ENCODE results near the gene GRK3.
"Not testable (repeated sequence)": the region's sequence is repeated elsewhere in the genome, so short reads cannot be mapped to it uniquely, and the experiment has no call there.

Gene GRK3

DNA sequence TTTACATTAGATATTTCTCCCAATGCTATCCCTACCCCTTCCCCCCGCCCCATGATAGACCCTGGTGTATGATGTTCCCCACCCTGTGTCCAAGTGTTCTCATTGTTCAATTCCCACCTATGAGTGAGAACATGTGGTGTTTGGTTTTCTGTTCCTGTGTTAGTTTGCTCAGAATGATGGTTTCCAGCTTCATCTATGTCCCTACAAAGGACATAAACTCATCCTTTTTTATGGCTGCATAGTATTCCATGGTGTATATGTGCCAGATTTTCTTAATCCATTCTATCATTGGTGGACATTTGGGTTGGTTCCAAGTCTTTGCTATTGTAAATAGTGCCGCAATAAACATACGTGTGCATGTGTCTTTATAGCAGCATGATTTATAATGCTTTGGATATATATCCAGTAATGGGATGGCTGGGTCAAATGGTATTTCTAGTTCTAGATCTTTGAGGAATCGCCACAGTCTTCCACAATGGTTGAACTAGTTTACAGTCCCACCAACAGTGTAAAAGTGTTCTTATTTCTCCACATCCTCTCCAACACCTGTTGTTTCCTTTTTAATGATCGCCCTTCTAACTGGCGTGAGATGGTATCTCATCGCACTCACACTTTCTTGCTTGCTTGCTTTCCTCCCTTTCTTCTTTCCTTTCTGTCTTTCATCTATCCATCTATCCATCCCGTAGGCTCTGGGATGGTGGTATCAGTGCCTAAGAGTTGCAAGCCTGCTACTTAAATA is 7.7 kb downstream of the GRK3 start:
- not testable (repeated sequence) for H3K27me3 ChIP-seq (ENCODE audit: control insufficient read depth, insufficient read depth, low read length); H3K36me3 ChIP-seq (ENCODE audit: control insufficient read depth, insufficient read depth, low read length); H3K27ac ChIP-seq (ENCODE audit: low read length); H3K9me3 ChIP-seq (ENCODE audit: control insufficient read depth, insufficient read depth, low read length); DNase-seq (ENCODE audit: low read depth, low spot score); H3K4me3 ChIP-seq (ENCODE audit: low read length); H3K4me1 ChIP-seq (ENCODE audit: control insufficient read depth, insufficient read depth, low read length)
- WGBS (ENCODE audit: insufficient coverage, insufficient read length) = no CpG with 5 or more reads among the region's 8 CpGs

DNA sequence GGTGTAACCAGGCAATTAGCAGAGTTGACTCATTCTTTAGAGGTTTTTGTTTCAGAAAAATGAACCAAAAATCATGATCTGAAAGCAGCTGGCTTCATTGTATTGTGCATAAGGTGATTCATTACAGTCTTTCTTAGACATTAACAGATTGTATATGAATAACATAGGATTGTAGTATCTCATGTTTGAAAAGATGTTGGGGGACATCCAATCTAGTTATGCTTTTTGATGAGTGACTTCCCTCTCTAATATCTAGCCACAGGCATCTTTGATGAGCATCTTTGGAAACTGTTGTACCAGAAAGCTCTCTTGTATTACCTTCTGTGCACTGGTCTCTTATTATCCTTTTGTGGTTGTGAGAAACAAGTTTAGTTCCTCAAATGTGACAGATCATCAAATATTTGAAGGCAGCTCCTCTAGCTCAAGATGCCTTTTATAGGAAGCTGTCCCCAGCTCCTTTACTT is 8.3 kb downstream of the GRK3 start:
- H3K9me3 ChIP-seq (ENCODE audit: control insufficient read depth, insufficient read depth, low read length) = no peaks in the 10 kb centered on the region
- DNase-seq (ENCODE audit: low read depth, low spot score) = no peak
- H3K4me3 ChIP-seq (ENCODE audit: low read length) = no peak overlapping the region
- H3K4me1 ChIP-seq (ENCODE audit: control insufficient read depth, insufficient read depth, low read length) = 0 out of 2 replicates have a peak, but pooled peaks cover 2% of the 10 kb centered on the region
- no peak overlapping the region for H3K27ac ChIP-seq (ENCODE audit: low read length)
- H3K36me3 ChIP-seq (ENCODE audit: control insufficient read depth, insufficient read depth, low read length) = no peaks in the 10 kb centered on the region
- no peaks in the 10 kb centered on the region for H3K27me3 ChIP-seq (ENCODE audit: control insufficient read depth, insufficient read depth, low read length)

DNA sequence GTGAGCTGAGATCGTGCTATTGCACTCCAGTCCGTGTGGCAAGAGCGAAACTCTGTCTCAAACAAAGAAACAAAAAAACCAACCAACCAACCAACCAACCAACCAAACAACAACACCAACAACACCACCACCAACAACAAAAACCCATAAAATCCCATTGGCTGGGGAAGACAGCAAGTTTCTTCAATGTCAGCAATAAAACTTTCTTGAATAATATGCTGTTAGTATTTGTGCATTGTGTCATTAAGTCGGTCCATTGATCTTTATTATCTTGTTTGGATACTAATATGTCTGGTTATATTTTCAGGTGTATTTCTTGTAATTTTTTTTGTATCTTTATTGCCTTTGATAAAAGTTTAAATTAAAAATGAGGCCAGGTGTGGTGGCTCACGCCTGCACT is 9.4 kb downstream of the GRK3 start:
- H3K9me3 ChIP-seq (ENCODE audit: control insufficient read depth, insufficient read depth, low read length) = no peaks in the 10 kb centered on the region
- no peak for DNase-seq (ENCODE audit: low read depth, low spot score)
- no CpG with 5 or more reads among the region's 5 CpGs for WGBS (ENCODE audit: insufficient coverage, insufficient read length)
- no peaks in the 10 kb centered on the region for H3K27me3 ChIP-seq (ENCODE audit: control insufficient read depth, insufficient read depth, low read length)
- no peaks in the 10 kb centered on the region for H3K36me3 ChIP-seq (ENCODE audit: control insufficient read depth, insufficient read depth, low read length)
- no peak overlapping the region for H3K4me3 ChIP-seq (ENCODE audit: low read length)
- 0 out of 2 replicates have a peak, but pooled peaks cover 2% of the 10 kb centered on the region for H3K4me1 ChIP-seq (ENCODE audit: control insufficient read depth, insufficient read depth, low read length)
- H3K27ac ChIP-seq (ENCODE audit: low read length) = no peak overlapping the region

DNA sequence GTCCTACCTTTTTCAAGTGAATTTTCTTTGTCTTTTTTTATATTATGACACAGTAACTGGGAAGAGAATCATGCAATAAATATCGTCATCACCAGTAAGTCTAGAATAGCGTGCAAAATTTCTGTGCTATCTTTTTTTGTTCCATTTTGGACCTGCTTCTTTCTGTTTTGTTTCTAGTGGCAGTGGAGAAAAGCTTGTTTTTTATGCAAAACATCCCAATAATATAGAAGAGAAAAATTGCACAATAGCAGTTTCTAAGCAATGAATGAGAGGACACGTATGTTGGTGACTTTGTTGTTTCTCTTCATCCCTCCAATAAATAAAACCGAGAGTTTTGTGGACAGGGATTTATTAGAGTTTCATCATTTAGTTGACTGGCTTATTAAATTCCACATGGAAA is 10.3 kb downstream of the GRK3 start:
- WGBS (ENCODE audit: insufficient coverage, insufficient read length) = no CpG with 5 or more reads among the region's 4 CpGs
- no peak for DNase-seq (ENCODE audit: low read depth, low spot score)
- Histone ChIP-seq H3K27ac (ENCODE audit: low read length) (no peak overlapping the region), H3K36me3 (ENCODE audit: control insufficient read depth, insufficient read depth, low read length) (no peaks in the 10 kb centered on the region), H3K4me3 (ENCODE audit: low read length) (no peak overlapping the region), H3K4me1 (ENCODE audit: control insufficient read depth, insufficient read depth, low read length) (no peaks in the 10 kb centered on the region), H3K27me3 (ENCODE audit: control insufficient read depth, insufficient read depth, low read length) (no peaks in the 10 kb centered on the region), H3K9me3 (ENCODE audit: control insufficient read depth, insufficient read depth, low read length) (no peaks in the 10 kb centered on the region)

DNA sequence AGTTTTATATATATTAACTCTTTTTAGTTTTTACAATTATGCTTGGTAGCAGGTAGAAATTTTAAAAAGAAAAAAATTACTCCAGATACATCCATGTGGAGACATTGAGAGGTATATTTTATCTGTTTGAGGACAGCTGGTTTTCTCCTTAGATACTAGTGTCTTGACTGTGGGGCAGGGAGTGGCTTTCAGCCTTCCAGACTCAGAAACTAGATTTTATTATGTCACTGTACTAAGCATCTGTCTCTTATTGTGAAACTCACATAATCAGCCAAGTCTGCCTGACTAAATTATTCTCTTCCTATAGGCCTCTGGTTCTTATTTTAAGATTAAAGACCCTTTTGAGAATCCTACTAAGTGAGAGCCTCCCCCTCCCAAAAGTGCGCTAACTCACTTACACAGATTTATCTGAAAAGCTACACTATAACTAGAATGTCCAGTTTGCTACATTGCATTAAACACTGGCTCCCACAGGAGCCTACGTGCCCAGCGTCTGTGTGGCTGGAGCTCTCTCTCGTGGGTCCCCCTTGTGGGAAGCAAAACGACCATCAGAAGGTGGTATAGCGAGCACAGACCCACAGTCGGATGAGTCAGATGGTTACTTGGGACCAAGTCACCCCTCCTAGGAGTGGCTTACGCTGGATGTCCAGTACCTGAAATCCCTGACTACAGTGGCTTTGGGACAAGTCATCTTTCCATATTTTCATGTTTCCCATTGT is 11.4 kb downstream of the GRK3 start:
- H3K27ac ChIP-seq (ENCODE audit: low read length); H3K9me3 ChIP-seq (ENCODE audit: control insufficient read depth, insufficient read depth, low read length); H3K4me3 ChIP-seq (ENCODE audit: low read length); H3K36me3 ChIP-seq (ENCODE audit: control insufficient read depth, insufficient read depth, low read length); H3K4me1 ChIP-seq (ENCODE audit: control insufficient read depth, insufficient read depth, low read length); DNase-seq (ENCODE audit: low read depth, low spot score); H3K27me3 ChIP-seq (ENCODE audit: control insufficient read depth, insufficient read depth, low read length): not testable (repeated sequence)
- no CpG with 5 or more reads among the region's 8 CpGs for WGBS (ENCODE audit: insufficient coverage, insufficient read length)

DNA sequence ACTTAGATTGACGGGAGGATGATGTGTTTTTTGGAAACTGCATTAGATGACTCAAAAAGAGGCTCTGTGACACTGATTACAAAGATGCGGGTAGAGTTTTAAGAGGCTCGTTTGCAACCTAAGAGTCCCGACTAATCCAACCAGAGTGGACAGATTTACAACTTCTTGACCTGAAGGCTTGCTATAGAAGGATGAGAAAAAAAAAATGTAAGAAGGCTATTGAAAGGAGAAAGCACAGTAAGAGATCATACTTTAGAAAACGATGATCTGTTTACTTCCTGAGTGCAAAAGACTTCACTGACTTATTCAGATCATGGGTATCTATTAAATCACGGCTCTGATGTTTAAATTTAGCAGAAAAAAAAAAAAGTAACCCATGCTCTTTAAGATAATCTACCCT is 17.0 kb downstream of the GRK3 start:
- not testable (repeated sequence) for H3K4me3 ChIP-seq (ENCODE audit: low read length); H3K27ac ChIP-seq (ENCODE audit: low read length); H3K4me1 ChIP-seq (ENCODE audit: control insufficient read depth, insufficient read depth, low read length); H3K36me3 ChIP-seq (ENCODE audit: control insufficient read depth, insufficient read depth, low read length); H3K9me3 ChIP-seq (ENCODE audit: control insufficient read depth, insufficient read depth, low read length); H3K27me3 ChIP-seq (ENCODE audit: control insufficient read depth, insufficient read depth, low read length); DNase-seq (ENCODE audit: low read depth, low spot score)
- no CpG with 5 or more reads among the region's 6 CpGs for WGBS (ENCODE audit: insufficient coverage, insufficient read length)

DNA sequence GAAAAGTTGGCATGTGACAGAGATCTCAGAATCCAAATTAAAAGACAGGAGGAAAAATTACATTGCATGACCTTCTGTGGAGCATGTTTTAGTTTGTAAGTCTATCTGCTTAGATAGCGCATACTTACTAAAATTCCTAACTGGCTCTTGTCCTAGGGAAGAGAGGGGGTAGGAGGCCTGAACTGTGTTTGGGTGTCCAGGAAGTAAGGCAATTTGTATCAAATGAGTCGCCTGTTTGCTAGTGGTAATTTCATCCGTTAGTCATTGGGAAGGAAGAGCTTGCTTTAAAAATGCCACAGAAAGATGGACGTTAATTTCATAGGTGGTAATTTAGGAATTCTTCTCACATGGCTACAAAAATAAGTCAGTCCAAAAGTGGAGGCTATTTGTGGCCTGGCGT is 18.5 kb downstream of the GRK3 start:
- no peak for DNase-seq (ENCODE audit: low read depth, low spot score)

DNA sequence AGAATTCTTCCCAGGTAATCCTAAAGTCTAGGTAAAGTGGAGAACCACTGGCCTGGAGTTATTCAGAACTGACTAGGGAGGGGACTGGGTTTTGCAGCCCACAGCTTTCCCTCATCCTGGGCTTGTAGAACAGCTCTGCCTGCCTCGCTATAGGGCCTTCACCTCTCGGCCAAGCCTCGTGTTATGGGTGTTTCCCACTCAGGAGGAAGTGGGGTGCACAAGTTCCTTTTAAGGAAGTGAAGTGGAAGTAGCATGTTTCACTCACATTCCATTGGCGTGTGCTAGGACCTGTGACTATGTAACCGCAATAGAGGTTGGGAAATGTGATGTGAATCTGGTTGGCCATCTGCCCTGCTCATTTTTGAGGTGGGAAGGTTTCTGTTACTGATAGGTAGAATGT is 20.5 kb downstream of the GRK3 start:
- no CpG with 5 or more reads among the region's 5 CpGs for WGBS (ENCODE audit: insufficient coverage, insufficient read length)
- DNase-seq (ENCODE audit: low read depth, low spot score); H3K9me3 ChIP-seq (ENCODE audit: control insufficient read depth, insufficient read depth, low read length); H3K27ac ChIP-seq (ENCODE audit: low read length); H3K4me1 ChIP-seq (ENCODE audit: control insufficient read depth, insufficient read depth, low read length); H3K36me3 ChIP-seq (ENCODE audit: control insufficient read depth, insufficient read depth, low read length); H3K27me3 ChIP-seq (ENCODE audit: control insufficient read depth, insufficient read depth, low read length); H3K4me3 ChIP-seq (ENCODE audit: low read length): not testable (repeated sequence)

More for the DNA sequence above, 18.5 kb downstream of the GRK3 start:
- Histone ChIP-seq H3K9me3 (ENCODE audit: control insufficient read depth, insufficient read depth, low read length) (no peaks in the 10 kb centered on the region), H3K36me3 (ENCODE audit: control insufficient read depth, insufficient read depth, low read length) (no peaks in the 10 kb centered on the region), H3K27ac (ENCODE audit: low read length) (no peak overlapping the region), H3K27me3 (ENCODE audit: control insufficient read depth, insufficient read depth, low read length) (no peaks in the 10 kb centered on the region), H3K4me1 (ENCODE audit: control insufficient read depth, insufficient read depth, low read length) (no peaks in the 10 kb centered on the region; the same call in none of the 2 replicates), H3K4me3 (ENCODE audit: low read length) (no peak overlapping the region)
- WGBS (ENCODE audit: insufficient coverage, insufficient read length) = no CpG with 5 or more reads among the region's 5 CpGs

DNA sequence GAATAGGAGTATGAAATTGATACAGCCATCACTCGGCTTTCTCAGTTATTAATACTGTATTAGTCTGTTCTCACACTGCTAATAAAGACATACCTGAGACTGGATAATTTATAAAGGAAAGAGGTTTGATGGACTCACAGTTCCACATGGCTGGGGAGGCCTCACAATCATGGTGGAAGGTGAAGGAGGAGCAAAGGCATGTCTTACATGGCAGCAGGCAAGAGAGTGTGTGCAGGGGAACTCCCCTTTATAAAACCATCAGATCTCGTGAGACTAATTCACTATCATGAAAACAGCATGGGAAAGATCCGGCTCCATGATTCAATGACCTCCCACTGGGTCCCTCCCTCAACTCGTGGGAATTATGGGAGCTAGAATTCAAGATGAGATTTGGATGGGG is 25.2 kb downstream of the GRK3 start:
- not testable (repeated sequence) for H3K27ac ChIP-seq (ENCODE audit: low read length); H3K4me1 ChIP-seq (ENCODE audit: control insufficient read depth, insufficient read depth, low read length); DNase-seq (ENCODE audit: low read depth, low spot score); H3K4me3 ChIP-seq (ENCODE audit: low read length); H3K27me3 ChIP-seq (ENCODE audit: control insufficient read depth, insufficient read depth, low read length); H3K36me3 ChIP-seq (ENCODE audit: control insufficient read depth, insufficient read depth, low read length); H3K9me3 ChIP-seq (ENCODE audit: control insufficient read depth, insufficient read depth, low read length)
- no CpG with 5 or more reads among the region's 4 CpGs for WGBS (ENCODE audit: insufficient coverage, insufficient read length)

DNA sequence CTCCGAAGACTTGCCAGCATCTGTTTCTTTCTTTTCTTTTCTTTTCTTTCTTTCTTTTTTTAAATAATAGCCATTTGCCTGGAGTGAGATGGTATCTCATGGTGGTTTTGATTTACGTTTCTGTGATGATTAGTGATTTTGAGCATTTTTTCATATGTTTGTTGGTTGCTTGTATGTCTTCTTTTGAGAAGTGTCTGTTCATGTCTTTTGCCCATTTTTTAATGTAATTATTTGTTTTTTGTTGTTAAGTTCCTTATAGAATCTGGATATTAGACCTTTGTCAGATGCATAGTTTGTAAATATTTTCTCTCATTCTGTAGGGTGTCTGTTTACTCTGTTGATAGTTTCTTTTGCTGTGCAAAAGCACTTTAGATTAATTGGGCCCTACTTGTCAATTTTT is 28.8 kb downstream of the GRK3 start:
- DNase-seq (ENCODE audit: low read depth, low spot score); H3K4me3 ChIP-seq (ENCODE audit: low read length); H3K9me3 ChIP-seq (ENCODE audit: control insufficient read depth, insufficient read depth, low read length); H3K4me1 ChIP-seq (ENCODE audit: control insufficient read depth, insufficient read depth, low read length); H3K27ac ChIP-seq (ENCODE audit: low read length); H3K36me3 ChIP-seq (ENCODE audit: control insufficient read depth, insufficient read depth, low read length); H3K27me3 ChIP-seq (ENCODE audit: control insufficient read depth, insufficient read depth, low read length): not testable (repeated sequence)
- no CpG with 5 or more reads among the region's 2 CpGs for WGBS (ENCODE audit: insufficient coverage, insufficient read length)

DNA sequence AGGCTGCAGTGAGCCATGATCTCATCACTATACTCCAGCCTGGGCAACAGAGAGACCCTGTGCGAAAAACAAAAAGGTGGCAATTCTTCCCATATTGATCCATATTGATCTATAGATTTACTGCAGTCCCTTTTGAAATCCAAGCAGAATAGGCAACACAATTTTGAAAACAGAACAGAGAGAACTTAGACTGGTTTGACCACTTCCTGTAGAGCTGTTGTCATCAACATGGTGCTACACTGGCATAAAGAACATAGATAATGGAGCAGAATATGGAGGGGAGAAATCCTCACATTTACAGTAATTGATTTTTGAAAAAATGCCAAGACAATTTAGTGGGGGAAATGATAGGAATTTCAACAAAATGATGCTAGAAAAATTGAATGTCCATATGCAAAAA is 34.1 kb downstream of the GRK3 start:
- Histone ChIP-seq H3K36me3 (ENCODE audit: control insufficient read depth, insufficient read depth, low read length) (no peaks in the 10 kb centered on the region), H3K9me3 (ENCODE audit: control insufficient read depth, insufficient read depth, low read length) (no peaks in the 10 kb centered on the region), H3K4me3 (ENCODE audit: low read length) (no peak overlapping the region), H3K27ac (ENCODE audit: low read length) (no peak overlapping the region), H3K27me3 (ENCODE audit: control insufficient read depth, insufficient read depth, low read length) (no peaks in the 10 kb centered on the region), H3K4me1 (ENCODE audit: control insufficient read depth, insufficient read depth, low read length) (no peaks in the 10 kb centered on the region)
- DNase-seq (ENCODE audit: low read depth, low spot score) = no peak
- no CpG with 5 or more reads among the region's 1 CpG for WGBS (ENCODE audit: insufficient coverage, insufficient read length)

All from iPS DF 6.9 (cell line).